ENCODE data around the gene KPNA4. TPM values are rescaled to one million over a fixed set of nuclear protein-coding genes. Genes with fewer than 3 reads are reported as not detected.
"Not testable (repeated sequence)": the region's sequence is repeated elsewhere in the genome, so short reads cannot be mapped to it uniquely, and the experiment has no call there.

Gene KPNA4
- total RNA-seq, 2 donors from 2014 or later, result 41.6 to 60.6 TPM

- no peak for DNase-seq
- H3K9me3 ChIP-seq, result no peaks in the 10 kb centered on the region
- intact Hi-C loops (cut with DNase I), result no loop called here
Observed at GRCh38 chr3:160607826-160608225, 42.5 kb upstream of the KPNA4 start.

DNA sequence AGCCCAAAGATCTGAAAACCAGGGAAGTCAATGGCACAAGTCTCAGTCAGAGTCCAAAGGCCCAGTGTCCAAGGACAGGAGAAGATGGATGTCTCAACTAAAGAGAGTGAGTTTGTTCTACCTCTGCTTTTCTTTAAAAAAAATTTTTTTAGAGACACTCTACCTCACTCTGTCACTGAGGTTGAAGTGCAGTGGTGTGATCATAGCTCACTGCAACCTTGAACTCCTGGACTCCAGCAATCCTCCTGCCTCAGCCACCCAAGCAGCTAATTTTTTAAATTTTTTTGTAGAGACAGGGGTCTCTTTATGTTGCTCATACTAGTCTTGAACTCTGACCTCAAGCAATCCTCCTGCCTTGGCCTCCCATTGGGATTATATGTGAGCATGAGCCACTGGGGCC is 39.9 kb upstream of the KPNA4 start:
- intact Hi-C loops (cut with DNase I), result no loop called here
- Histone ChIP-seq H3K4me3 (no peak overlapping the region), H3K9me3 (no peaks in the 10 kb centered on the region), H3K9ac (ENCODE audit: low read depth in 2 of 2, low read length in 2 of 2) (no peak overlapping the region), H3K4me1 (no peaks in the 10 kb centered on the region), H3K27ac (no peak overlapping the region), H3K36me3 (no peaks in the 10 kb centered on the region), H3K27me3 (no peaks in the 10 kb centered on the region)
- no peak for DNase-seq
- TF ChIP-seq CTCF (IDR thresholded peaks at IDR 0.05), result no peak

More at GRCh38 chr3:160607826-160608225, 42.5 kb upstream of the KPNA4 start:
- Histone ChIP-seq H3K27ac (no peak overlapping the region), H3K27me3 (no peaks in the 10 kb centered on the region), H3K4me1 (no peaks in the 10 kb centered on the region), H3K4me3 (no peak overlapping the region), H3K36me3 (no peaks in the 10 kb centered on the region), H3K9ac (ENCODE audit: low read depth in 2 of 2, low read length in 2 of 2) (no peak overlapping the region)
- TF ChIP-seq CTCF (IDR thresholded peaks at IDR 0.05), result no peak

- H3K4me3 ChIP-seq; H3K27me3 ChIP-seq; H3K36me3 ChIP-seq; H3K4me1 ChIP-seq; H3K9me3 ChIP-seq; H3K9ac ChIP-seq (ENCODE audit: low read depth in 2 of 2, low read length in 2 of 2); intact Hi-C loops (cut with DNase I); H3K27ac ChIP-seq; DNase-seq: not testable (repeated sequence)
Observed at GRCh38 chr3:160603845-160604244, 38.5 kb upstream of the KPNA4 start.

- H3K27ac ChIP-seq, result no peak overlapping the region
- no peak overlapping the region for H3K4me3 ChIP-seq
- H3K36me3 ChIP-seq, result no peaks in the 10 kb centered on the region
- no peaks in the 10 kb centered on the region for H3K4me1 ChIP-seq
- intact Hi-C loops (cut with DNase I), result no loop called here
- DNase-seq, result no peak
- H3K9ac ChIP-seq (ENCODE audit: low read depth in 2 of 2, low read length in 2 of 2), result no peak overlapping the region
- H3K9me3 ChIP-seq, result no peaks in the 10 kb centered on the region
- TF ChIP-seq CTCF (IDR thresholded peaks at IDR 0.05), result no peak
- no peaks in the 10 kb centered on the region for H3K27me3 ChIP-seq
Observed at GRCh38 chr3:160602259-160602658, 36.9 kb upstream of the KPNA4 start.

DNA sequence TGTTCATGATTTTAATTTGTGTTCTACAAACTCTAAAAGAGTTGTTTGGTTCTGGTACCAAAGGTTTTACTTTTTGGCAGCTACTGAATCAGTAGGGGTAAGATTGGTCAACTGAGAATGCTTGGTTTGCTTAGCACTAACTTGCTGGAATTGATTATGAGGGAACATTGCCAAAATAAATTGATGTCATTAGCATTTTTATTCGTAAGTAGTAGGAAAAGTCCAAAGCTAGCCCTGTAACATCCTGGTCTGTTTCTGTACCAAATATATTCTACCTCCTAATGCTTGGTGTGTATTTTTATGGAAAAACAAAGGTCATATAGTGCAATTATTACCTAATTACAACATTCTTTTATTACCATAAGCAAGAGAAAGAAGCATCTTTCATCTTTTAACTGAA is 35.9 kb upstream of the KPNA4 start:
- H3K4me1 ChIP-seq, result no peaks in the 10 kb centered on the region

GRCh38 chr3:160598865-160599264 is 33.5 kb upstream of the KPNA4 start:
- intact Hi-C loops (cut with DNase I), result no loop called here
- DNase-seq, result no peak
- H3K36me3 ChIP-seq, result no peaks in the 10 kb centered on the region
- H3K9ac ChIP-seq (ENCODE audit: low read depth in 2 of 2, low read length in 2 of 2), result no peak overlapping the region
- no peaks in the 10 kb centered on the region for H3K4me1 ChIP-seq
- H3K9me3 ChIP-seq, result no peaks in the 10 kb centered on the region
- TF ChIP-seq CTCF (IDR thresholded peaks at IDR 0.05), result no peak
- no peak overlapping the region for H3K27ac ChIP-seq
- no peaks in the 10 kb centered on the region for H3K27me3 ChIP-seq
- no peak overlapping the region for H3K4me3 ChIP-seq

More for the DNA sequence above, 35.9 kb upstream of the KPNA4 start:
- no peaks in the 10 kb centered on the region for H3K9me3 ChIP-seq
- no peak for DNase-seq
- no peak overlapping the region for H3K9ac ChIP-seq (ENCODE audit: low read depth in 2 of 2, low read length in 2 of 2)
- H3K27me3 ChIP-seq, result no peaks in the 10 kb centered on the region
- no peak overlapping the region for H3K27ac ChIP-seq
- no peak overlapping the region for H3K4me3 ChIP-seq
- no peaks in the 10 kb centered on the region for H3K36me3 ChIP-seq
- intact Hi-C loops (cut with DNase I), result no loop called here
- TF ChIP-seq CTCF (IDR thresholded peaks at IDR 0.05), result no peak
